ENCODE results near the gene ZNF410. TPM values are rescaled to one million over a fixed set of nuclear protein-coding genes. Genes with fewer than 3 reads are reported as not detected.
A peak's percentile ranks its signal among the peaks of the same experiment; 100 is the strongest.
"Not testable (repeated sequence)": the region's sequence is repeated elsewhere in the genome, so short reads cannot be mapped to it uniquely, and the experiment has no call there.

The ZNF410 gene
- total RNA-seq, 4 donors from 2014 or later: 22.6 to 33.2 (median 24.0) TPM

- H3K4me3 ChIP-seq: no peak overlapping the region
- H3K4me1 ChIP-seq: peaks cover 0 to 15% of the 10 kb centered on the region in 2 donors
- in situ Hi-C loops (cut with MboI; ENCODE audit: low sequenced_read_pairs in 4 of 4) (no loop called here), intact Hi-C loops (cut with DNase I; ENCODE audit: low total_unique reads) (no loop called here)
- ATAC-seq (no peak), DNase-seq (no peak)
- H3K9me3 ChIP-seq: no peaks in the 10 kb centered on the region
- H3K27ac ChIP-seq: no peak overlapping the region
- H3K36me3 ChIP-seq: peaks cover 0 to 65% of the 10 kb centered on the region in 2 donors
- H3K27me3 ChIP-seq: no peaks in the 10 kb centered on the region
- TF ChIP-seq, protein P1, sequence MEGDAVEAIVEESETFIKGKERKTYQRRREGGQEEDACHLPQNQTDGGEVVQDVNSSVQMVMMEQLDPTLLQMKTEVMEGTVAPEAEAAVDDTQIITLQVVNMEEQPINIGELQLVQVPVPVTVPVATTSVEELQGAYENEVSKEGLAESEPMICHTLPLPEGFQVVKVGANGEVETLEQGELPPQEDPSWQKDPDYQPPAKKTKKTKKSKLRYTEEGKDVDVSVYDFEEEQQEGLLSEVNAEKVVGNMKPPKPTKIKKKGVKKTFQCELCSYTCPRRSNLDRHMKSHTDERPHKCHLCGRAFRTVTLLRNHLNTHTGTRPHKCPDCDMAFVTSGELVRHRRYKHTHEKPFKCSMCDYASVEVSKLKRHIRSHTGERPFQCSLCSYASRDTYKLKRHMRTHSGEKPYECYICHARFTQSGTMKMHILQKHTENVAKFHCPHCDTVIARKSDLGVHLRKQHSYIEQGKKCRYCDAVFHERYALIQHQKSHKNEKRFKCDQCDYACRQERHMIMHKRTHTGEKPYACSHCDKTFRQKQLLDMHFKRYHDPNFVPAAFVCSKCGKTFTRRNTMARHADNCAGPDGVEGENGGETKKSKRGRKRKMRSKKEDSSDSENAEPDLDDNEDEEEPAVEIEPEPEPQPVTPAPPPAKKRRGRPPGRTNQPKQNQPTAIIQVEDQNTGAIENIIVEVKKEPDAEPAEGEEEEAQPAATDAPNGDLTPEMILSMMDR (IDR thresholded peaks at IDR 0.05 in 4 of 5, conservative IDR thresholded peaks at IDR 0.05 in 1 of 5): no peak
- TF ChIP-seq POLR2A (IDR thresholded peaks at IDR 0.05): no peak
Measured at GRCh38 chr14:73903028-73903427, 16.4 kb downstream of the ZNF410 start.

DNA sequence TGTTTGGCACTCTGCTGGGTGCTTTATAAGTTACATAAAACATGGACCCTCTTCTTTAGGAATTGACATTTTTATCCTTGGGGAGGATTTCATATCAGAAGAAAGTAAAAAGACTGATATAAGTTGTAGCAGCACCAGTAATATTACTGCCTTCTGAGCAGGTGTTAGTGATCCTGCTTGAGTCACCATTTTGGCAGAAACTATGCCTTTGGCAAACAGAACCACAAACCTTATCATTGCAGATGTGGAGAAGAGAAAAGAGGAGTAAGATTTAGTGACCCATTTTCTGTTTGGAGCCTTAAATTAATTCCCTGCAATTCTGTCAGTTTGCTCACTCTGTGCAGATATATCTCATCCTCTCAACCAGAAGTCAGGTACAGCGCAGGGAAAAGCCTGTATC is 23.0 kb downstream of the ZNF410 start:
- in situ Hi-C loops (cut with MboI; ENCODE audit: low sequenced_read_pairs in 4 of 4): no loop called here
- no peak for DNase-seq
- TF ChIP-seq POLR2A (IDR thresholded peaks at IDR 0.05): no peak
- TF ChIP-seq, protein P1 (IDR thresholded peaks at IDR 0.05 in 4 of 5, conservative IDR thresholded peaks at IDR 0.05 in 1 of 5): no peak
- ATAC-seq: no peak
- no peaks in the 10 kb centered on the region for H3K4me1 ChIP-seq
- H3K36me3 ChIP-seq: peaks cover 0 to 69% of the 10 kb centered on the region in 2 donors
- H3K4me3 ChIP-seq: no peak overlapping the region
- no peaks in the 10 kb centered on the region for H3K9me3 ChIP-seq
- intact Hi-C loops (cut with DNase I; ENCODE audit: low total_unique reads): no loop called here
- H3K27me3 ChIP-seq: no peaks in the 10 kb centered on the region
- H3K27ac ChIP-seq: no peak overlapping the region

GRCh38 chr14:73913256-73913655 is 26.6 kb downstream of the ZNF410 start:
- in situ Hi-C loops (cut with MboI; ENCODE audit: low sequenced_read_pairs in 4 of 4) (no loop called here), intact Hi-C loops (cut with DNase I; ENCODE audit: low total_unique reads) (no loop called here)
- ATAC-seq: no peak
- Histone ChIP-seq H3K4me1 (no peaks in the 10 kb centered on the region), H3K4me3 (no peak overlapping the region), H3K9me3 (no peaks in the 10 kb centered on the region), H3K36me3 (peaks cover 0 to 37% of the 10 kb centered on the region in 2 donors), H3K27ac (no peak overlapping the region), H3K27me3 (no peaks in the 10 kb centered on the region)
- TF ChIP-seq, protein P1 (IDR thresholded peaks at IDR 0.05 in 4 of 5, conservative IDR thresholded peaks at IDR 0.05 in 1 of 5): no peak
- no peak for TF ChIP-seq POLR2A (IDR thresholded peaks at IDR 0.05)
- no peak for DNase-seq

DNA sequence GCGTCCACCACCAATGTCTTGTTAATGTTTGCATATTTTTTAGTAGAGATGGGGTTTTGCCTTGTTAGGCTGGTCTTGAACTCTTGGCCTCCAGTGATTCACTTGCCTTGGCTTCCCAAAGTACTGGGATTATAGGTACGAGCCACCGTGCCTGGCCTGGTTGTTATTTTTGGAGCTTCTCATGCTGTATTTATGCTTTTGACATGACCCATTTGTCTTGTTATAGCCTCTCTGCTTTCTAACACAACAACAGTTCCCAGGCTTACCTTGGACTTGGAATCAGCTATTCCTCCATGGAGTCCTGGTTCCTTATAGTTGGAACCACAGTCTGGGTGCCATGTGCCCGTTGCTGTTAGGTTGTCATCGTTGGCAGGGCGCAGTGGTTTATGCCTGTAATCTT is 29.7 kb downstream of the ZNF410 start:
- no peaks in the 10 kb centered on the region for H3K4me1 ChIP-seq
- H3K27me3 ChIP-seq: no peaks in the 10 kb centered on the region
- in situ Hi-C loops (cut with MboI; ENCODE audit: low sequenced_read_pairs in 4 of 4) (no loop called here), intact Hi-C loops (cut with DNase I; ENCODE audit: low total_unique reads) (no loop called here)
- H3K27ac ChIP-seq: peak overlapping the region in 1 of 4 donors; percentile 20
- DNase-seq (no peak), ATAC-seq (no peak)
- H3K4me3 ChIP-seq: no peak overlapping the region
- no peak for TF ChIP-seq POLR2A (IDR thresholded peaks at IDR 0.05)
- TF ChIP-seq, protein P1 (IDR thresholded peaks at IDR 0.05 in 4 of 5, conservative IDR thresholded peaks at IDR 0.05 in 1 of 5): no peak
- H3K36me3 ChIP-seq: peaks cover 0 to 21% of the 10 kb centered on the region in 2 donors
- no peaks in the 10 kb centered on the region for H3K9me3 ChIP-seq

- H3K9me3 ChIP-seq; in situ Hi-C loops (cut with MboI; ENCODE audit: low sequenced_read_pairs in 4 of 4); intact Hi-C loops (cut with DNase I; ENCODE audit: low total_unique reads); H3K27me3 ChIP-seq; ATAC-seq; H3K4me1 ChIP-seq; H3K27ac ChIP-seq; H3K4me3 ChIP-seq; DNase-seq: not testable (repeated sequence)
- H3K36me3 ChIP-seq: peaks cover 0 to 37% of the 10 kb centered on the region in 2 donors
Measured at GRCh38 chr14:73919457-73919856, 32.8 kb downstream of the ZNF410 start.
